ENCODE results near the gene FRS2. TPM values are rescaled to one million over a fixed set of nuclear protein-coding genes. Genes with fewer than 3 reads are reported as not detected.

FRS2 gene
- total RNA-seq, 1 experiment from 2014 or later = 87.5 TPM

DNA sequence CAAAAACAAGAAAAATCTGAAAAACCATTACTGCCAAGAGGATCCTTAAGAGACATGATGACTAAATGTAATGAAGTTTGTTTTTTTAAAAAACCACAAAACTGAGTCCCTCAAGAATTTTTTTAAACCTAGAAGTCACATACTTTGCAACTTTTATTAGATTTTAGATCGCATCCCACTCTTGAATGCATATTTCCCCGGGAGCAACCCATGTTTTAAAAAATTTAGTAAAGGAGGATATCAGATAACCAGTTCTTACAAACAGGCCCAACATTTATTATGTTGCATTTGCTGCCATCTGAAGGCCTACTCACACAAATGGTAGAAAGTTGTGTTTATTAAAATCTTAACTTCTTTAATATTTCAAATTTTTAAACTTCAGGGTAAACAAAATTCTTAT is 70.8 kb downstream of the FRS2 start:
- Histone ChIP-seq H3K36me3 (peaks cover 7% of the 10 kb centered on the region), H3K27ac (peak overlapping the region; percentile 4; the same call in 1 of the 2 replicates), H3K4me1 (replicated peaks) (peaks cover 12% of the 10 kb centered on the region), H3K9me3 (replicated peaks) (no peaks in the 10 kb centered on the region; the same call in 1 of the 2 replicates), H3K27me3 (replicated peaks) (no peaks in the 10 kb centered on the region), H3K4me3 (no peak overlapping the region)
- peak in 1 of 2 experiments; percentile 53 for DNase-seq (ENCODE audit: low read depth in 1 of 2, low spot score in 2 of 2)

DNA sequence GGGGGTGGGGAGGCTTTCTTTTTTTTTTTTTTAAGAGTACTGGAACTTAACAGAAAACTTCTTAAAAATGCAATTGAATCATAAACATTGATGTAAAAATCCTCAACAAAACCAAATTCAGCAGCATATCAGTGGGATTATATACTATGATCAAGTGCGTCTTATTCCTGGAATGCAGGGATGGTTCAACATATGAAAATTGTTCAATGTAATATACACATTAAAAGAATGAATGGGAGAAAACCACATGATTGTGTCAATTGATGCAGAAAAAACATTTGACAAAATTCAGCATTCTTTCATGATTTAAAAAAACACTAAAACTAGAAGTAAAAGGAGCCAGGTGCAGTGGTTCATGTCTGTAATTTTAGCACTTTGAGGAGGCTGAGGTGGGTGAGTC is 73.9 kb downstream of the FRS2 start:
- Histone ChIP-seq H3K9me3 (replicated peaks) (no peaks in the 10 kb centered on the region; the same call in 1 of the 2 replicates), H3K36me3 (peaks cover 7% of the 10 kb centered on the region), H3K4me3 (no peak overlapping the region), H3K27ac (no peak overlapping the region), H3K4me1 (replicated peaks) (peaks cover 12% of the 10 kb centered on the region), H3K27me3 (replicated peaks) (no peaks in the 10 kb centered on the region)
- DNase-seq (ENCODE audit: low read depth in 1 of 2, low spot score in 2 of 2) = no peak

DNA sequence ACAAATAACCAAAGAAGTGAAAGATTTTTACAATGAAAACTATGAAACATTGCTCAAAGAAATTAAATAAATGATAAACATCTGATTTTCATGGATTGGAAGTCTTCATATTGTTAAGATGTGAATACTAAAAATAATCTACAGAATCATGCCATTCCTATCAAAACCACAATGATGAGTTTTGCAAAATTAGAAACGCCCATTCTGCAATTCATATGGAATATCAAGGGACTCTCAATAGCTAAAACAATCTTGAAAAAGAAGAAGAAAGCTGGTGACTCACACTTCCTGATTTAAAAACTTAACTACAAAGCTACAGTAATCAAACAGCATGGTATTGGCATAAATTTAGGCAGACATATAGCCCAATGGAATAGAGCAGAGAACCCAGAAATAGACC is 74.9 kb downstream of the FRS2 start:
- Histone ChIP-seq H3K9me3 (replicated peaks) (no peaks in the 10 kb centered on the region; the same call in 1 of the 2 replicates), H3K4me1 (replicated peaks) (peaks cover 12% of the 10 kb centered on the region), H3K4me3 (no peak overlapping the region), H3K27me3 (replicated peaks) (no peaks in the 10 kb centered on the region), H3K27ac (no peak overlapping the region), H3K36me3 (peaks cover 7% of the 10 kb centered on the region)
- DNase-seq (ENCODE audit: low read depth in 1 of 2, low spot score in 2 of 2) = no peak

DNA sequence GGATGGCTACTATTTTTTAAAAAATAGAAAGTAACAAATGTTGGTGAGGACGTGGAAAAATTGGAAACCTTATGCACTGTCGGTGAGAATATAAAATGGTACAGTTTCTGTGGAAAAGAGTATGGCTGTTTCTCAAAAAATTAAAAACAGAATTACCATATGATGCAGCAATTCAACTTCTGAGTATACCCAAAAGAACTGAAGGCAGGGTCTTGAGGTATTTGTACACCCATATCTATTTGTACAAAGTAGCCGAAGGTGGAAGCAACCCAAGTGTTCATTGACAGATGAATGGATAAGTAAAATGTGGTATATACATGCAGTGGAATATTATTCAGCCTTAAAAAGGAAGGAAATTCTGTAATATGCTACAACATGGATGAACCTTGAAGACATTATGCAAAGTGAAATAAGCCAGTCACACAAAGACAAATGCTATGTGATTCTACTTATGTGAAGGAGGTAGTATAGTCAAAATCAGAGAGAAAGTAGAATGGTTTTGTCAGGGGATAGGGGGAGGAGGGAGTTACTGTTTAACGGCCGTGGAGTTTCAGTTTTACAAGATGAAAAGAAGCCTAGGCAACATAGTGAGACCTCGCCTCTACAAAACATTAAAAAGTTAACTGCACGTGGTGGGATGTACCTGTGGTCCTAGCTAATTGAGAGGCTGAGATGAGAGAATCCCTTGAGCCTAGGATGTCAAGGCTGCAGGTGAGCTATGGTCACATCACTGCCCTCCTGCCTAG is 76.7 kb downstream of the FRS2 start:
- Histone ChIP-seq H3K27me3 (replicated peaks) (no peaks in the 10 kb centered on the region), H3K4me1 (replicated peaks) (no peaks in the 10 kb centered on the region), H3K27ac (no peak overlapping the region), H3K36me3 (peaks cover 7% of the 10 kb centered on the region), H3K4me3 (no peak overlapping the region), H3K9me3 (replicated peaks) (no peaks in the 10 kb centered on the region; the same call in 1 of the 2 replicates)
- DNase-seq (ENCODE audit: low read depth in 1 of 2, low spot score in 2 of 2) = no peak

DNA sequence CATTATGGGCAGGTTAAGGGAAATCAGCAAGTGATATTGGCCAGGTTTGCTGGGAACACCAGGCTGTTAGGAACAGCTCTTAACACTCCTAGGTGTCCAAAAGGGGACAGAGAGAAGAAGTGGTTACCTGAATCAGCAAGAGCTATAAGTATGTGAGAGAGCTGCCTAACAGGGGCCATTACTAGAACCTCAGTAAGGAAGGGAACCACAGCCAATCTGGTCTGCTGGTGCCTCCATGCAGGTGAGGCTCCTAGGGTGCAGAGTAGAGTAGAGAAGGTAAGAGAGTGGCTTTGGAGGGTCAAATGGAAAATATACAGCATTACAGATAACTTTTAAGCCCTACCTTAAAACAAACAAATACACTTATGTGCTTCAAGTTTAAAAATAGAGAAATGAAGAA is 78.5 kb downstream of the FRS2 start:
- Histone ChIP-seq H3K36me3 (peaks cover 3% of the 10 kb centered on the region; the same call in 1 of the 2 replicates), H3K27ac (no peak overlapping the region), H3K4me3 (no peak overlapping the region), H3K27me3 (replicated peaks) (no peaks in the 10 kb centered on the region), H3K9me3 (replicated peaks) (no peaks in the 10 kb centered on the region), H3K4me1 (replicated peaks) (peaks cover 3% of the 10 kb centered on the region)
- no peak for DNase-seq (ENCODE audit: low read depth in 1 of 2, low spot score in 2 of 2)

DNA sequence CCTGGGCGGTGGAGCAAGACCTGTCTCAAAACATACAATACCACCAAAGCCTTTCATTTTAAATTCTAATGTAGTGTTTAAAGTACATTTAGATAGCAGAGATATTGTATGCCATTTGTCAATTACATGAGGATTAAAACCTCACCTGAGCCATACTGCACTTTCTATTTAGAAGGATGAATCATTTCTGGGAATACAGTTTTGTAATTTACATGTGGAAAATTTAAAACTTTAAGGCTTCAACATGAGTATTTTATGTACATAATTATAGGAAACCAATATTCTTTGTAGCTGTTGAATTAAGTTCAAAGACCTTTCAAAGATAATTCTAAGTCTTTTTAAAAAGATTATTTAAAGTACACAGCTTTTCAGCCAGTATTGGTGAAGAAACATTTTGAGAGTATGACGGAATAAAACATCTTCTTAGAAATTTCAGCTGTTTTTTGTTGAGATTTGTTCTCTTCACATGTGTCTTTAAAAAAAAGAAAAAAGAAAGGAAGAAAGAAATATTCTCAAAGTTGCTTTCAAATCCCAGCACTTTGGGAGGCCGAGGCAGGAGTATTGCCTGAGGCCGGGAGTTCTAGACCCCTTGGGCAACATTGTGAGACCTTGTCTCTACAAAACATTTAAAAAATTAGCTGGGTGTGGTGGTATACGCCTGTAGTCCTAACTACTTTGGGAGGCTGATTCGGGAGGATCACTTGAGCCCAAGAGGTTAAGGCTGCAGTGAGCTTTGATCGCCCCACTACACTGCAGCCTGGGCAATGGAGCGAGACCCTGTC is 80.6 kb downstream of the FRS2 start:
- no peaks in the 10 kb centered on the region for H3K9me3 ChIP-seq (replicated peaks)
- no peak for DNase-seq (ENCODE audit: low read depth in 1 of 2, low spot score in 2 of 2)
- H3K36me3 ChIP-seq = no peaks in the 10 kb centered on the region; the same call in 1 of the 2 replicates
- H3K27me3 ChIP-seq (replicated peaks) = no peaks in the 10 kb centered on the region
- no peak overlapping the region for H3K27ac ChIP-seq
- no peak overlapping the region for H3K4me3 ChIP-seq
- H3K4me1 ChIP-seq (replicated peaks) = peaks cover 24% of the 10 kb centered on the region

DNA sequence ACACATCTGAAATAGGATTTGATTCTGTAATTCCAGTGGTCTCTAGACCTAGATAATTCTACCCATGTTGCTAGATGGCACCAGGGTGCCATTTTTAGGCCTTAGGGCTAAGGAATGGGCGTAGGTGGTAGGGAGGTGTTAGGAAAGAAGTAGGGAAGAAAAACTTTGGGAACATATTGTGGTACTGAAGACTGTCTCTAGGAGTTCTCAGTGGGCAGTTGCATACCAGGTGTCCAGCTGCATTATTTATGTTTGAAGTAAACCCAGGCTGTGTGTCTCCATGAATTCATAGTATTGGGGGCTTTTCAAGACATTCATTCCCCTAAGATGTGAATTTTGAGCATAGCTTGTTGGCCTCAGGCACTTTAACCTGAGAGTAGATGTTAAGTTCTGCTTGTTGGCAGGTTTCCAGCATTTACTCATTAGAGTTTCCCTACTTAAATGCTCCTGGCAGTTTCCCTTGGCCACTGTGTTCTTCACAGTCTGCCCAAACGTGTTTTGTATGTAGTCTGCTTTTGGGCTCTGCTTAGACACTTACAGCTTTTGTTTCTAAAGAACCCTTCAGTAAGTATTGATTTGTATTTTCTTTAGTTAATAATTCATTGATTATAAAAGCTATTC is 83.5 kb downstream of the FRS2 start:
- Histone ChIP-seq H3K4me1 (replicated peaks) (peaks cover 35% of the 10 kb centered on the region), H3K27me3 (replicated peaks) (no peaks in the 10 kb centered on the region), H3K9me3 (replicated peaks) (no peaks in the 10 kb centered on the region), H3K27ac (peak overlapping the region; percentile 91), H3K4me3 (no peak overlapping the region), H3K36me3 (no peaks in the 10 kb centered on the region; the same call in 1 of the 2 replicates)
- peak in 1 of 2 experiments; percentile 46 for DNase-seq (ENCODE audit: low read depth in 1 of 2, low spot score in 2 of 2)

DNA sequence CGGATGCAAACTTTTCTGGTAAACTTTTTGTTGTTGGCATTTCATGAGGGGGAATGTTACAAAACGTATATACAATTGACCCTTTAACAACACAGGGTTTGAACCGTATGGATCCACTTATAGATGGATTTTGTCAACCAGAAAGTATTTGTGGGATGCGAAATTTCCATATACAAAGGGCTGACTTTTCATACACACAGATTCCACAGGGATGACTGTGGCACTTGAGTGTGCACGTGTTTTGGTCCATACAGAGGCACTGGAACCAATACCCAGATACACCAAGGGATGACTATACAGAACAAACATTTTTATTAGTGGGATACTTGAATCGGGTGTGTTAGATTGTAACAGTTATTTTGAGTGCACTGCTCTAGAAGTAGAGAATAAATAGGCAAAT is 85.3 kb downstream of the FRS2 start:
- no peaks in the 10 kb centered on the region for H3K9me3 ChIP-seq (replicated peaks)
- H3K4me3 ChIP-seq = no peak overlapping the region
- DNase-seq (ENCODE audit: low read depth in 1 of 2, low spot score in 2 of 2) = peak; percentile 81 to 86
- H3K27ac ChIP-seq = peak overlapping the region; percentile 91
- no peaks in the 10 kb centered on the region; the same call in 1 of the 2 replicates for H3K36me3 ChIP-seq
- H3K4me1 ChIP-seq (replicated peaks) = peaks cover 35% of the 10 kb centered on the region
- no peaks in the 10 kb centered on the region for H3K27me3 ChIP-seq (replicated peaks)

DNA sequence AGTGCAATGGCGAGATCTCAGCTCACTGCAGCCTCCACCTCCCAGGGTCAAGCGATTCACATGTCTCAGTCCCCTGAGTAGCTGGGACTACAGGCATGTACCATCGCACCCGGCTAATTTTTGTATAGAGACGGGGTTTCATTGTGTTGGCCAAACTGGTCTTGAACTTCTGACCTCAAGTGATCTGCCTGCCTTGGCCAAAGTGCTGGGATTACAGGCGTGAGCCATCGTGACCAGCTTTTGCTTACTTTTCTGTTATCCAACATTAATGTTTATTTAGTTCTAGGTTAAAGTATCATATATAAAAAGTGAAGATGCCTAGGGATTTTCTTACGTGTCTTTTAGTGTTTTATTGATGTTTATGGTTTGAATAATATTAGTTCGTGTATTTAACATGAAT is 86.2 kb downstream of the FRS2 start:
- H3K27me3 ChIP-seq (replicated peaks) = no peaks in the 10 kb centered on the region
- H3K9me3 ChIP-seq (replicated peaks) = no peaks in the 10 kb centered on the region
- H3K36me3 ChIP-seq = no peaks in the 10 kb centered on the region; the same call in 1 of the 2 replicates
- H3K4me1 ChIP-seq (replicated peaks) = peaks cover 35% of the 10 kb centered on the region
- H3K4me3 ChIP-seq = no peak overlapping the region
- peak overlapping the region; percentile 91 for H3K27ac ChIP-seq
- peak in 1 of 2 experiments; percentile 16 for DNase-seq (ENCODE audit: low read depth in 1 of 2, low spot score in 2 of 2)

DNA sequence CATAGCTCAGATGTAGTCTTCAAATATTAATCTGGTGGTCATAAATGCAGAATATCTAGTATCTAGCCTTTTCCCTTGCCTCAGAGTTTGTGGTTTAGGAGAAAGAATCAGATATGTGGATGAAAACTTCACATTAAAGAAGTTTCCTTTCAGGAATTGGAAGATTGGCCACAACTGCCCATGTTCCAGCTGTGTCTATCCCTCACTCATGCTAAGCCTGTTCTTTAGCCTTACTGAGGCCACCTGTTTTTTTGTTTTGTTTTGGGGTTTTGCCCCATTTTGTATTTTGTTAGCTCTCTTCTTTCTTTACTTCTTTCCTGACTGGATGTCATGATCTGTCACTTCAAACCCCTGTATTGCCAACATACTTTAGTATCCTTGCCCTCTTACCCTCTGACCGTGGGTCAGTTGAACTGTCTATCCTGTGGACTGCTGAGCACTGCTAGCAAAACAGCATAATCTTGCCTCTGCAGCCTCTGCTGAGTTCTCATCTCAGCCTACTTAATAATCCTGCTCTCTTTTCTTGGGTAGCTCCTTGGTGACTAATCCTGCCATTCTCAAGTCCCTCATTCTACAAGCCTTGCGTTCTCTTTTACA is 93.1 kb downstream of the FRS2 start:
- Histone ChIP-seq H3K4me1 (replicated peaks) (no peaks in the 10 kb centered on the region; the same call in 1 of the 2 replicates), H3K36me3 (peaks cover 18% of the 10 kb centered on the region), H3K27ac (no peak overlapping the region), H3K9me3 (replicated peaks) (no peaks in the 10 kb centered on the region), H3K4me3 (no peak overlapping the region), H3K27me3 (replicated peaks) (no peaks in the 10 kb centered on the region)
- no peak for DNase-seq (ENCODE audit: low read depth in 1 of 2, low spot score in 2 of 2)

DNA sequence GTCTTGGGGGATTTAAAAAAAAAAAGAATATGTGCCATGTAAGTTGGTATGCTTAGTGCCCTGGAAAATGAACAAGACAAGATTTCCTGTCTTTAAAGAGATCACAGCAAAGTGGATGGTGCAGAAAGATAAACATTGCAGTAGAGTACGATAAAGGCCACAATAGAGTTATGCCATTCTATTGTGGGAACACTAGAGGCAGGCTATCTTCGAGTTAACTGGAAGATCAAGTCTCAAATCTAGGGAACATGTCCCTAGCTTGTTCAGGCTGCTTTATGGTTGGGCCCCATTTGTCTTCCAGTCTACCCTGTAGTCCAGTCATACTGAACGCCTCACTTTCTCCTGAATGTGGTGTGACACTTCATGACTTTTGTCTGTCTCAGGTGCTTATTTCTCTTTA is 96.4 kb downstream of the FRS2 start:
- Histone ChIP-seq H3K4me3 (no peak overlapping the region), H3K36me3 (peaks cover 40% of the 10 kb centered on the region), H3K4me1 (replicated peaks) (peaks cover 7% of the 10 kb centered on the region; the same call in 1 of the 2 replicates), H3K27me3 (replicated peaks) (no peaks in the 10 kb centered on the region), H3K9me3 (replicated peaks) (no peaks in the 10 kb centered on the region), H3K27ac (no peak overlapping the region)
- no peak for DNase-seq (ENCODE audit: low read depth in 1 of 2, low spot score in 2 of 2)

DNA sequence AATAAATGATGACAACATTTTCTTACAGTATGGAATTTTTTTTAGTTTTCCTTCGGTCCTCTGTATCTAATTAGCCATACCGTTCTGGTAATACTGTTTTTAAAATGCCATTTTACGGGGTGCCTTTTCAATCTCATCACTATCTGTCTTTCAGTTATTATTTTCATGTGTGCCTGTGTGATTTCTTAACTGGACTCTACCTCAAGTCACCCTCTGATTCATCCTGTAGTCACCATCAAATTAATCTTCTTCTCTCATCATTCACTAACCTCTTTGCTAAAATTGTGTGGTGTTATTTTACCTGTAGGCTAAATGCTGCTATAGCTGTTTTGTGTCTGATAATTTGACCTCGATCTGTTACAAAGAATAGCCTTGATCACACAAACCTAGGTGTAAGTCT is 99.0 kb downstream of the FRS2 start:
- H3K36me3 ChIP-seq = peaks cover 47% of the 10 kb centered on the region
- no peaks in the 10 kb centered on the region for H3K9me3 ChIP-seq (replicated peaks)
- H3K27ac ChIP-seq = no peak overlapping the region
- no peaks in the 10 kb centered on the region for H3K27me3 ChIP-seq (replicated peaks)
- no peak for DNase-seq (ENCODE audit: low read depth in 1 of 2, low spot score in 2 of 2)
- no peak overlapping the region for H3K4me3 ChIP-seq
- peaks cover 7% of the 10 kb centered on the region; the same call in 1 of the 2 replicates for H3K4me1 ChIP-seq (replicated peaks)

DNA sequence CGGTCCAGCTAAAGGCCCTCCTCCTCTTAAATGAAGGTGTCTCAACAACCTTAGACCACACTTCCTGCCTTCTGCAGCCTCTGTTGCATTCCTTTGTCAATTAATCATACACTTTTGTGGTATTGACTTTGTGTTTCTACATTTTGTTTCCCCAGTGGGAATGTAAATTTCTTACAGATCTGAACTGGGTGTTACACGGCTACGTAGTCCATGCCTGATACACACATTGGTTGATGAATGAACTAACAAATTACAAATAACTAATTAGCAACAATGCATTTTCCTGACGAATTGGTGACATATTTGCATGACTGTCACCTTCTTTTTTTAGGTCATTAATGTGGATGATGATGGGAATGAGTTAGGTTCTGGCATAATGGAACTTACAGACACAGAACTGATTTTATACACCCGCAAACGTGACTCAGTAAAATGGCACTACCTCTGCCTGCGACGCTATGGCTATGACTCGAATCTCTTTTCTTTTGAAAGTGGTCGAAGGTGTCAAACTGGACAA is 99.9 kb downstream of the FRS2 start:
- Histone ChIP-seq H3K9me3 (replicated peaks) (no peaks in the 10 kb centered on the region), H3K4me1 (replicated peaks) (peaks cover 7% of the 10 kb centered on the region; the same call in 1 of the 2 replicates), H3K4me3 (no peak overlapping the region), H3K27ac (no peak overlapping the region), H3K27me3 (replicated peaks) (no peaks in the 10 kb centered on the region), H3K36me3 (peaks cover 50% of the 10 kb centered on the region)
- DNase-seq (ENCODE audit: low read depth in 1 of 2, low spot score in 2 of 2) = no peak
